H9 (cell line): Measurements from ENCODE around the gene C5orf58. TPM values are rescaled to one million over a fixed set of nuclear protein-coding genes. Genes with fewer than 3 reads are reported as not detected.

ENCODE experiments used
- DNase-seq: peaks from one replicate; pipeline ENCODE4 v3.0.0-alpha.2; 2017
- H2AFZ ChIP-seq: one replicate; pipeline ENCODE4 v1.6.1; 2013; ENCODE audit warnings: mild to moderate bottlenecking, low read length, control low read depth, moderate library complexity
- H2AK5ac ChIP-seq: 2 replicates; pipeline ENCODE4 v1.6.1; 2013; ENCODE audit warnings: low read length, control low read depth, mixed read lengths; ENCODE audit not compliant: insufficient read length
- H2BK120ac ChIP-seq: one replicate; pipeline ENCODE4 v1.6.1; 2013; ENCODE audit warnings: low read depth, mild to moderate bottlenecking, low read length, control low read depth, inconsistent platforms; ENCODE audit not compliant: poor library complexity, severe bottlenecking
- H2BK12ac ChIP-seq: 2 replicates; pipeline ENCODE4 v1.6.1; 2013; ENCODE audit warnings: low read length, control low read depth, mixed read lengths, low read depth; ENCODE audit not compliant: insufficient read length
- H2BK15ac ChIP-seq: 2 replicates; pipeline ENCODE4 v1.6.1; 2013; ENCODE audit warnings: low read depth, low read length, control low read depth
- H2BK20ac ChIP-seq: one replicate; pipeline ENCODE4 v1.6.1; 2013; ENCODE audit warnings: low read depth, mild to moderate bottlenecking, low read length, control low read depth, inconsistent platforms; ENCODE audit not compliant: poor library complexity, severe bottlenecking
- H2BK5ac ChIP-seq: 2 replicates; pipeline ENCODE4 v1.6.1; 2013; ENCODE audit warnings: low read length, control low read depth, mixed read lengths; ENCODE audit not compliant: insufficient read length
- H3K14ac ChIP-seq: 2 replicates; pipeline ENCODE4 v1.6.1; 2013; ENCODE audit warnings: low read length, control low read depth; ENCODE audit not compliant: insufficient read depth
- H3K18ac ChIP-seq: 2 replicates; pipeline ENCODE4 v1.6.1; 2013; ENCODE audit warnings: low read depth, mild to moderate bottlenecking, mixed read lengths, low read length, control low read depth; ENCODE audit not compliant: insufficient read length
- H3K23ac ChIP-seq: 2 replicates; pipeline ENCODE4 v1.6.1; 2013; ENCODE audit warnings: low read length, control low read depth, mixed read lengths, low read depth; ENCODE audit not compliant: insufficient read length
- H3K23me2 ChIP-seq: 2 replicates; pipeline ENCODE4 v1.6.1; 2013; ENCODE audit warnings: low read depth, mild to moderate bottlenecking, mixed read lengths, low read length, control low read depth; ENCODE audit not compliant: insufficient read length, poor library complexity, severe bottlenecking
- H3K27ac ChIP-seq: 2 replicates; pipeline ENCODE4 v1.5.1; 2013; ENCODE audit warnings: low read length, control low read depth, mixed read lengths, low read depth; ENCODE audit not compliant: insufficient read length
- H3K27me3 ChIP-seq: 2 replicates; pipeline ENCODE4 v1.6.1; 2013; ENCODE audit warnings: low read length, control low read depth, inconsistent platforms; ENCODE audit not compliant: insufficient read depth
- H3K4ac ChIP-seq: 2 replicates; pipeline ENCODE4 v1.6.1; 2013; ENCODE audit warnings: low read depth, mild to moderate bottlenecking, control low read depth, inconsistent platforms, low read length, moderate library complexity
- H3K4me1 ChIP-seq: 2 replicates; pipeline ENCODE4 v1.6.1; 2013; ENCODE audit warnings: low read length, control low read depth, inconsistent platforms; ENCODE audit not compliant: insufficient read depth
- H3K4me2 ChIP-seq: 2 replicates; pipeline ENCODE4 v1.6.1; 2013; ENCODE audit warnings: low read length, control low read depth, mixed read lengths; ENCODE audit not compliant: insufficient read length, insufficient read depth
- H3K56ac ChIP-seq: 2 replicates; pipeline ENCODE4 v1.6.1; 2013; ENCODE audit warnings: low read depth, mild to moderate bottlenecking, mixed read lengths, low read length, control low read depth; ENCODE audit not compliant: insufficient read length
- H3K79me1 ChIP-seq: 2 replicates; pipeline ENCODE4 v1.6.1; 2013; ENCODE audit warnings: low read depth, mild to moderate bottlenecking, moderate library complexity, low read length, control low read depth, inconsistent platforms; ENCODE audit not compliant: insufficient read depth, poor library complexity, severe bottlenecking
- H3K79me2 ChIP-seq: 2 replicates; pipeline ENCODE4 v1.6.1; 2013; ENCODE audit warnings: low read length, control low read depth, inconsistent platforms; ENCODE audit not compliant: insufficient read depth
- H3K9ac ChIP-seq: 2 replicates; pipeline ENCODE4 v1.6.1; 2013; ENCODE audit warnings: low read length, control low read depth, mixed read lengths; ENCODE audit not compliant: insufficient read length; ENCODE audit errors: extremely low read depth
- H3K9me3 ChIP-seq: one replicate; pipeline ENCODE4 v1.6.1; 2013; ENCODE audit warnings: low read depth, low read length, inconsistent platforms; ENCODE audit not compliant: control insufficient read depth
- H3T11ph ChIP-seq: one replicate; pipeline ENCODE4 v1.6.1; 2013; ENCODE audit warnings: mild to moderate bottlenecking, low read length, control low read depth, inconsistent platforms
- H4K20me1 ChIP-seq: one replicate; pipeline ENCODE4 v1.6.1; 2013; ENCODE audit not compliant: control insufficient read depth, insufficient read length, insufficient read depth
- H4K5ac ChIP-seq: 2 replicates; pipeline ENCODE4 v1.6.1; 2013; ENCODE audit warnings: low read depth, mild to moderate bottlenecking, mixed read lengths, low read length, control low read depth; ENCODE audit not compliant: insufficient read length
- H4K8ac ChIP-seq: replicated peaks from 2 replicates; pipeline ENCODE4 v1.6.1; 2013; ENCODE audit warnings: low read length, control low read depth, mixed read lengths, low read depth; ENCODE audit not compliant: insufficient read length
- H4K91ac ChIP-seq: 2 replicates; pipeline ENCODE4 v1.6.1; 2013; ENCODE audit warnings: low read depth, mild to moderate bottlenecking, moderate library complexity, mixed read lengths, low read length, control low read depth; ENCODE audit not compliant: insufficient read length
- H3K27ac Mint-ChIP-seq, 3 experiments: 2 replicates in 2 of 3; 3 replicates in 1 of 3; pipeline ENCODE4 v1.8.0; 2020 to 2021; ENCODE audit warnings: mixed read lengths in 3 of 3, mild to moderate bottlenecking in 1 of 3, moderate library complexity in 1 of 3
- H3K27me3 Mint-ChIP-seq: 2 replicates; pipeline ENCODE4 v1.8.0; 2021; ENCODE audit warnings: low read depth, mild to moderate bottlenecking, moderate library complexity, mixed read lengths
- H3K36me3 Mint-ChIP-seq, 3 experiments: 2 replicates in 2 of 3; 3 replicates in 1 of 3; pipeline ENCODE4 v1.8.0; 2020 to 2021; ENCODE audit warnings: low read depth in 3 of 3, mixed read lengths in 3 of 3; ENCODE audit not compliant: insufficient read depth in 1 of 3
- H3K4me1 Mint-ChIP-seq, 2 experiments: 2 replicates each; pipeline ENCODE4 v1.8.0; 2020; ENCODE audit warnings: mixed read lengths in 2 of 2
- H3K4me3 Mint-ChIP-seq, 2 experiments: 2 replicates in 1 of 2; 3 replicates in 1 of 2; pipeline ENCODE4 v1.8.0; 2020 to 2021; ENCODE audit warnings: mild to moderate bottlenecking in 2 of 2, mixed read lengths in 2 of 2, moderate library complexity in 1 of 2
- H3K9me3 Mint-ChIP-seq, 2 experiments: 2 replicates in 1 of 2; 3 replicates in 1 of 2; pipeline ENCODE4 v1.8.0; 2020; ENCODE audit warnings: mild to moderate bottlenecking in 2 of 2, mixed read lengths in 2 of 2, moderate library complexity in 1 of 2
- WGBS: extraction: QIAGEN DNeasy Blood & Tissue Kit; methylation state at CpG from one replicate; pipeline ENCODE4 v1.1.7; 2013; ENCODE audit warnings: missing lambda C conversion rate, low lambda C conversion rate, mixed read lengths; ENCODE audit not compliant: insufficient read length; ENCODE audit errors: extremely low coverage; 5-methylcytosine and 5-hydroxymethylcytosine counted together
- total RNA-seq: library from RNA; stranded (reverse); gene quantifications from 2 replicates; pipeline ENCODE4 v1.2.1, GENCODE V29; 2021
- TF ChIP-seq, protein P1 (sequence below): fragments of 200-600 bp; sonication (generic); conservative IDR thresholded peaks from 3 replicates; pipeline ENCODE4 v1.8.0; 2021; ENCODE audit warnings: antibody characterized with exemption, mild to moderate bottlenecking

Gene C5orf58
- total RNA-seq, 1 experiment from 2014 or later = 0.90 TPM

DNA sequence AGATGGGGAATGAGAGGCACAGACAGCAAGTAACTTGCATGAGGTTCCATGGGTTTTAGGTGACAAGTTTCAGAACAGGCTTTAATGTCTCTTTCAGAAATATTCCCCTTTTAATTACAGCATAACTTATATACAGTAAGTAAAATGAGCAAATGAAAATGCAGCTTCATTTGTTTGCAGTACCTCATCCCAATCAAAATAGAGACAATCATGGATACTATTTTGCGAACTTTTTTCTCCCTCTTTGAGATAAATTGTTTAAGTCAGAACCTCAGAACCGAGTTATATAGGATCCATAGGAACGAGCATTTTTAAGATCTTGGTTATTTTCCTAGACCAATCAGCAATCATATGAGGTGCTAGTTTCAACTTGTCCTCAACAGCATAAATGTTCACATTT lies 61.3 kb downstream of the C5orf58 start:
- H3K4me1 Mint-ChIP-seq = peaks cover 6 to 13% of the 10 kb centered on the region in 2 experiments; a peak in 3 of 4 replicates
- no peak overlapping the region for H2BK15ac ChIP-seq
- TF ChIP-seq, protein P1, sequence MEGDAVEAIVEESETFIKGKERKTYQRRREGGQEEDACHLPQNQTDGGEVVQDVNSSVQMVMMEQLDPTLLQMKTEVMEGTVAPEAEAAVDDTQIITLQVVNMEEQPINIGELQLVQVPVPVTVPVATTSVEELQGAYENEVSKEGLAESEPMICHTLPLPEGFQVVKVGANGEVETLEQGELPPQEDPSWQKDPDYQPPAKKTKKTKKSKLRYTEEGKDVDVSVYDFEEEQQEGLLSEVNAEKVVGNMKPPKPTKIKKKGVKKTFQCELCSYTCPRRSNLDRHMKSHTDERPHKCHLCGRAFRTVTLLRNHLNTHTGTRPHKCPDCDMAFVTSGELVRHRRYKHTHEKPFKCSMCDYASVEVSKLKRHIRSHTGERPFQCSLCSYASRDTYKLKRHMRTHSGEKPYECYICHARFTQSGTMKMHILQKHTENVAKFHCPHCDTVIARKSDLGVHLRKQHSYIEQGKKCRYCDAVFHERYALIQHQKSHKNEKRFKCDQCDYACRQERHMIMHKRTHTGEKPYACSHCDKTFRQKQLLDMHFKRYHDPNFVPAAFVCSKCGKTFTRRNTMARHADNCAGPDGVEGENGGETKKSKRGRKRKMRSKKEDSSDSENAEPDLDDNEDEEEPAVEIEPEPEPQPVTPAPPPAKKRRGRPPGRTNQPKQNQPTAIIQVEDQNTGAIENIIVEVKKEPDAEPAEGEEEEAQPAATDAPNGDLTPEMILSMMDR = no peak

More for the DNA sequence above, 61.3 kb downstream of the C5orf58 start:
- Mint-ChIP-seq H3K9me3 (peaks cover 15 to 18% of the 10 kb centered on the region in 2 experiments), H3K4me3 (no peak overlapping the region), H3K36me3 (peaks cover 6 to 12% (median 9%) of the 10 kb centered on the region in 3 experiments; a peak in 6 of 7 replicates), H3K27ac (no peak overlapping the region), H3K27me3 (peaks cover 20% of the 10 kb centered on the region)
- no peak overlapping the region for H2AFZ ChIP-seq
- H3K4me1 ChIP-seq = no peaks in the 10 kb centered on the region
- H3K27me3 ChIP-seq = no peaks in the 10 kb centered on the region; the same call in 1 of the 2 replicates
- no peak overlapping the region for H3K4ac ChIP-seq
- H3K4me2 ChIP-seq = no peak overlapping the region
- H3K9me3 ChIP-seq = peaks cover 12% of the 10 kb centered on the region
- H3T11ph ChIP-seq = no peak overlapping the region
- H2BK5ac ChIP-seq = no peak overlapping the region
- H3K23ac ChIP-seq = no peak overlapping the region
- no peak overlapping the region for H3K14ac ChIP-seq
- no peak overlapping the region for H3K9ac ChIP-seq
- H4K8ac ChIP-seq = no peak overlapping the region
- no CpG with 5 or more reads among the region's 3 CpGs for WGBS
- H4K20me1 ChIP-seq = no peaks in the 10 kb centered on the region
- no peaks in the 10 kb centered on the region for H3K79me2 ChIP-seq
- H2BK120ac ChIP-seq = no peak overlapping the region
- no peak overlapping the region for H2AK5ac ChIP-seq
- H2BK20ac ChIP-seq = no peak overlapping the region
- H4K5ac ChIP-seq = no peak overlapping the region
- DNase-seq = no peak
- H3K27ac ChIP-seq = no peak overlapping the region
- H3K18ac ChIP-seq = no peak overlapping the region
- no peaks in the 10 kb centered on the region for H3K79me1 ChIP-seq
- no peak overlapping the region for H4K91ac ChIP-seq
- H3K23me2 ChIP-seq = no peaks in the 10 kb centered on the region
- H2BK12ac ChIP-seq = no peak overlapping the region
- no peak overlapping the region for H3K56ac ChIP-seq
